GM18508 (cell line): ENCODE results near the gene SLC35D1.
A peak's percentile ranks its signal among the peaks of the same experiment; 100 is the strongest.
"Not testable (repeated sequence)": the region's sequence is repeated elsewhere in the genome, so short reads cannot be mapped to it uniquely, and the experiment has no call there.

Experiments used
- ATAC-seq: cut with Tn5 transposase; IDR thresholded peaks from one replicate; pipeline ENCODE4 v1.9.1; 2021; ENCODE audit warnings: moderate number of reproducible peaks; ENCODE audit not compliant: insufficient read depth, unreplicated experiment

SLC35D1 gene

DNA sequence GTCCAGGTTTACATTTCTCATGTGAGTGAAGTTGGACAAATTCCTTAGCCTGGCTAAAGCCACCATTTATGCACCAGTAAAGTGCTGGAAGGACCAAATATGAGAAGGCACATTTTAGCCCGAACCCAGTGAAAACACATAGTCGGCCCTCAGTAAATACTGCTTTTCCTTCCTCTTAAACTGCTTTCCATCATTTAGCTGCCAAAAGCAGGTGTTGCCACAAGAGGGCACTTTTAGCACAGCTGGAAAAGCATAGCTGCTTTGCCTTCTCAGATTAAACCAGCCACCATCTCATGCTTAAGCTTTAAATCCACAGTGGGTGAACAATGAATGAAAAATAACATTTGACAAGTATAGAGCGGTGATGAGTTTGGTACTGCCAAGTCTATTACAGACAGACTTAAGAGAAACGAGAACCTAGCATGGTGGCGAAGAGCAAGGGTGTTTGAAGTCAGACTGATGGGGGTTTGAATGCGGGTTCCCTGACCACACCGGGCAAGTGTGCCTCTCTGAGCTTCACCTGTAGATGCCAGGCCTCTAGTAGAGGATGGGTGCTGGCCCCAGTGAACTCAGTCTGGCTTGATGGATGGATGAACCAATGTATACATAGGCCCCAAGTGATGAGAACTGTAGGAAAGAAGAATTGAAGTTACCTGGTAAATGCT, 57.8 kb downstream of the SLC35D1 start:
- peak; percentile 51 for ATAC-seq

DNA sequence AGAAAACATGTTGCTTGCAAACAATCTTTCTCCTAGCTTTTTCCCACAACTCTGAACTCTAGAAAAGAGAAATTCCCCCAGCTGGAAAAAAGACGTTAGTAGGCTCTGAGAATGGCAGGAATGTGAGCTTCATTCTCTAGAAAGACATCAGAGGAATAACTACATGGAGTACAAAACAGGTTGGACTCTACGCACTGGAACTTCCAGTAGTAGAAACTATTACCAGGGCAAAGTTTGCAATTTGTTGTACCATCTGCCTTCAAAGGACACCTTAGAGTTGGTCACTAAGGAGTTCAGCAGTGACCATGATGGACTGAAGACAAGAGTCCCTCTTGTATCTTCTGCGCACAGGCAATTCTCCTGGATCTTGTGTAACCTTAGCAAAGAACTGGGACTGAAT, 60.9 kb downstream of the SLC35D1 start:
- no peak for ATAC-seq

DNA sequence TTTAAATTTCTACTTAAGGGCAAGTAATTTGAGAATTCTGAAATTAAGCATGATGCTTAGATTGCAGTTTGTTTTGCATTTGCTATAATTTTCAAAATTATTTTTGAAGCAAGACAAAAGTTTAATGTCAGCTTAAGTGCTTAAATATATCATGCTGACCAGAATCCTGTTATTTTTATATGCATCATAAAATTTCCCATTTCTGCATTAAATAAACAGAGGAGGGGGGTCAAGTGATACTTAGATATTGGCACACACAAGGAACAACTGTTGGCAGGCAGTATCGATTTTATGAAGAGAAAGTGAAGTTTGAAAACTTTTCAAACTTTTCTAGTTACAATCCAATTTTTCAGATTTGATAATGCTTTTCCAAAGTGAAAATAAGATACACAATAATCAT, 68.1 kb downstream of the SLC35D1 start:
- ATAC-seq = no peak

DNA sequence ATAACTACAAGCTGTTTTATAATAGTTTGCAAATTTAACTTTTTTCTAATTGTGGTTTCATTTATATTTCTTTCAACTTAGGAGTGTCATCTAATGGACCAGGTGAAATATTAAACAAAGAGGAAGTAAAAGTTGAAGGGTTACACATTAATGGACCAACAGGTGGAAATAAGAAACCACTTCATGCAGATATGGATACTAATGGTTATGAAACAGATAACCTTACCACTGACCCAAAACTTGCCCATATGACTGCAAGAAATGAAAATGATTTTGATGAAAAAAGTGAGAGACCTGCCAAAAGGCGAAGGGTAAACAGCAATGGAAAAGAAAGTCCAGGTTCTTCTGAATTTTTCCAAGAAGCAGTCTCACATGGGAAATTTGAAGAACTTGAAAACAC, 69.5 kb downstream of the SLC35D1 start:
- peak; percentile 87 for ATAC-seq

DNA sequence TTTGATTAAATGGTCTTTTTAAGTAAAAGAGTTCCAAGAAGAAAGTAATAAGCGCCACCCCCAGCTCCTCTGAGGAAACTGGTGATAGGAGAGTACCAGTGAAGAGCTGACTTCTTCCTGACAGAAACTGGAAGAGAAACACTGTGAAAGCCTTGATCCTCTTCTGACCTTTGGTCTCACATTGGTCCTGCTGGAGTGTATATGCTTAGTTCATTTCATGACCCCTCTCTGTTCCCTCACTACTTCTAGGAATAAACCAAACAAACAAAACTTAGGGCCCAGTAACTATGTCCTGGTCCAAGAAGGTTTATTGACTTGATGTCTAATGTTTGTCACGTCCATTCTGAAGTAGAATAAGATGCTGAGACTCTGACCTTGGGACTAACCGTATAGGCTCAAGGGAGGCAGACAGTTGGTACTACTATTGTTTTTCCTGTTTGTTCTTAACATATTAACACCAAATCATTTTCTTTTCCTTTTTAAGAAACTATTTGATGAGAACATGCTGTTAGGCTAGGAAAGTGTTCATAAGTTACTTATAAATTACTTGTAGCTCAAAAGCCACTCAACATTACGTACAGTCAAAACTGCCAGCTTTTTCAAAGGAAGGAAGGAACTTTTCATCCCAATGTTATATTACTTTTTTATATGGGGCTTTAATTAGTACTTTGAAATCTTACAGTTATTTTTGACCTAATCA, 71.2 kb downstream of the SLC35D1 start:
- ATAC-seq = peak; percentile 39

DNA sequence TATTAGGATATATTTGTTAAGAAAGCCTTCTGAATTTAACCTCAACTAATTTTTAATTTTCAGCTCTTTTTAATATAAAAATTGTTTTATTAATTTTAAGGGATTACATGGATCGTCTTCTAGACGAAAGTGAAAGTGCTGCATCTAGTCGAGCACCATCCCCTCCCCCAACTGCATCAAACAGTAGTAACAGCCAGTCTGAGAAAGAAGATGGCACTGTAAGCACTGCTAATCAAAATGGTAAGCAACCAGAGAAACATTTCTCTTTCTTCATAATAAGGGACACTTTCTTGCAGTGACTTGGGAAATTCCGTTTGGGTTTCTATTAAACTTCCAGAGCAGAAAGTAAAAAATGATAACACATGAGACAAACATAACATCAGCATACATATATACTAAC, 72.3 kb downstream of the SLC35D1 start:
- ATAC-seq = no peak

DNA sequence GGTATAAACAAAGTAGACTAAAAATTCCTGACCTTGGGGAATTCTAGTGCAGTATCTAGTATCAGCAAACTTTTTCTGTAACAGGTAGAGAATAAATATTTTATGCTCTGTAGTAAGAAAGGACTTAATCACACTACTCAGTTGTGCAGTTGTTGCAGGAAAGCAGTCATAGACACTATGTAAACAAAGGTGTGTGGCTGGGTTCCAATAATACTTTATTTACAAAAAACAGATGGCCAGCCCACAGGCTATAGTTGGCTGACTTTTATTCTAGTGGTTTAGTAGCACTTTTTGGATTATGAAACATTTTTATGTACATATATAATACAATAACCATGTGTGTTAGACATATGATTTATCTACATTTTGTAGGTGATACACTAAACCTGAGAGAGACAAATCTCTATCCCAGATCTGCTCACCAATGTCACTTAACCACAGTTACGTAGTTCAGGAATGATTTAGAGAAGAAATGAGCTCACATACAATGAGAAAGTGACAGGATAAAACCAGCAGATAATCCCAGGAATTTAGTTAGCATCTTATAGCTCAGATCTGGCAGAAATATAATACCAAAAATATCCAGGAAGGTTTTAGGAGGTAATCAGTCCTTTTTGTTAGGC, 73.1 kb downstream of the SLC35D1 start:
- no peak for ATAC-seq

DNA sequence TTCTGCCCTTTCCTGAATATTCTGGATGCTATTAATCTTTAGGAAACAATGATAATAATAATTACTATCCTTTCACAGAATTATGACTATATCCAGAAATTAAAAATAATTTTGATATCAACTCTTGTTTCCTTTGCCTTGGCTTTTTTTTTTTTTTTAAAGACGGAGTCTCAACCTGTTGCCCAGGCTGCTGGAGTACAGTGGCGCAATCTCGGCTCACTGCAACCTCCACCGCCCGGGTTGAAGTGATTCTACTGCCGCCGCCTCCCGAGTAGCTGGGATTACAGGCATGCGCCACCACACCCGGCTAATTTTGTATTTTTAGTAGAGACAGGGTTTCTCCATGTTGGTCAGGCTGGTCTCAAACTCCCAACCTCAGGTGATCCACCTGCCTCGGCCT, 74.3 kb downstream of the SLC35D1 start:
- ATAC-seq = not testable (repeated sequence)

DNA sequence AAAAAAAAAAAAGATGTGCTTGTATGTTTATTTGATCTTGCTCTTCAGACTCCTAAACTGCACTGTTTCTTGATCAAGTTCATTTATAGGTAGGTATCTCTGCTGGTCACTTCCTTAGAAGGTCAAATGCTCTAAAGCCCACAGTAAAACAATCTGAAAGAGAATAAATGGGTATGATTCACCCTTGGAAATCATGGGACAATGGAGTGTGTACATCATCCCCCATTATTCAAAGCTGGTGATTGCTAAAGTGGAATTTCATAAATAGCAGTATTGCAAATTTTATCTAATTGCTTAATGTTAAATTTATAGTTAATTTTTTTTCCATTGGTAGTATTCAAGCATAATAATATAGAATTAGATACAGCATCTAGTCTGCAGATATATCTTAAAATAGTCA, 75.7 kb downstream of the SLC35D1 start:
- no peak for ATAC-seq

DNA sequence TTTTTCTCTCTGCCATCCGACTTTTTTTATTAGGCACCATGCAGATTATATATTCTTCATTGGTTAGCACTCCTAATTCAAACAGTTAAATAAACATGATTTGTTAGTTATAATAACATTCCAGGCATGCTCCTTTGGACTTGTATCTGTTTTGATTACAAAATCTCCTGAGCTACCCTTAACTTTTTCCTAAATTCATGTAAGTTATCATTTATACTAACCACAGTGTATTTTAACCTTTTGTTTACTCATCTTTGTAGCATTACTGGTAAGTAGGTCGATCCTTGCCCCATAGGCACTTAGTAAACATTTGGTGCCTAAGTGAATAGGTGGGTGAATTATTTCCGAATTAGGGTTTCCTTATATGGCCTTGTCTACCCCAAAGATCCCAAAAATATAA, 85.4 kb downstream of the SLC35D1 start:
- no peak for ATAC-seq

DNA sequence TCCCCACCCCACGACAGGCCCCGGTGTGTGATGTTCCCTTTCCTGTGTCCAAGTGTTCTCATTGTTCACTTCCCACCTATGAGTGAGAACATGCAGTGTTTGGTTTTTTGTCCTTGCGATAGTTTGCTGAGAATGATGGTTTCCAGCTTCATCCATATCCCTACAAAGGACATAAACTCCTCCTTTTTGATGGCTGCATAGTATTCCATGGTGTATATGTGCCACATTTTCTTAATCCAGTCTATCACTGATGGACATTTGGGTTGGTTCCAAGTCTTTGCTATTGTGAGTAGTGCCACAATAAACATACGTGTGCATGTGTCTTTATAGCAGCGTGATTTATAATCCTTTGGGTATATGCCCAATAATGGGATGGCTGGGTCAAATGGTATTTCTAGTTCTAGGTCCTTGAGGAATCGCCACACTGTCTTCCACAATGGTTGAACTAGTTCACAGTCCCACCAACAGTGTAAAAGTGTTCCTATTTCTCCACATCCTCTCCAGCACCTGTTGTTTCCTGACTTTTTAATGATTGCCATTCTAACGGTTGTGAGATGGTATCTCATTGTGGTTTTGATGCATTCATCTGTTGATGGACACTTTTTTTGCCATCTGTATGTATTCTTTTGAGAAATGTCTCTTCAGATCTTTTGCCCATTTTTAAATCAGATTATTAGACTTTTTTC, 87.6 kb downstream of the SLC35D1 start:
- not testable (repeated sequence) for ATAC-seq

DNA sequence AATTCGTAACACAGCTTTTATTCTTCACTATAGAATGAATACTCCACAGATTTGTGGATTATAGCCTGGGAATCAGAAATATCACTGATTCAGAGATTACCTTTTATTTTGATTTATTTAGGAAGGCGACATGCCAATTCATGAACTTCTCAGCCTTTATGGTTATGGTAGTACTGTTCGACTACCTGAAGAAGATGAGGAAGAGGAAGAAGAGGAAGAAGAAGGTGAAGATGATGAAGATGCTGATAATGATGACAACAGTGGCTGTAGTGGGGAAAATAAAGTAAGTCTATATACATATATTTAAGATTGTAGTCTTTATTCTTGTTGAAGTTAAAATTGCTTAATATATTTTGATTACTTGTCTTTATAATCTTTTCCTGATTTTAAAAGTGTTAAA, 96.0 kb downstream of the SLC35D1 start:
- ATAC-seq = no peak

DNA sequence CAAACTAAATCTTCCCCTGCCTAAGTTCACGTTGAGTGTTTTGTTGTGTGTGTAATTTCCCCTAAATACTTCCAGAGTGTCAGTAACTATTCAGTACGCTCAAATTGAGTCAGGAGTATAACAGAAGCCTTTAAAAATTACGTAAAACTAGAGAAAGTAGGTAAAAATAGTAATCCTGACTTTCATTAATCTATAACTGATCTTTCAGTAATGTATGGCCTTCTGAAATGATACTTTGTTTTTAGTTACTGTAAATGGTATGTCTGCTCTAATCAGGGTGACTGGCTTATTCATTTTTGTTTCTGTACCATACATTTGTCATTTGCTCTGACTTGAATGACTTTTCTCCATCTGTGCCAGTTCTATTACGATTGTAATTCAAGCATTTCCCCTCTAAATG, 99.7 kb downstream of the SLC35D1 start:
- ATAC-seq = peak; percentile 92

DNA sequence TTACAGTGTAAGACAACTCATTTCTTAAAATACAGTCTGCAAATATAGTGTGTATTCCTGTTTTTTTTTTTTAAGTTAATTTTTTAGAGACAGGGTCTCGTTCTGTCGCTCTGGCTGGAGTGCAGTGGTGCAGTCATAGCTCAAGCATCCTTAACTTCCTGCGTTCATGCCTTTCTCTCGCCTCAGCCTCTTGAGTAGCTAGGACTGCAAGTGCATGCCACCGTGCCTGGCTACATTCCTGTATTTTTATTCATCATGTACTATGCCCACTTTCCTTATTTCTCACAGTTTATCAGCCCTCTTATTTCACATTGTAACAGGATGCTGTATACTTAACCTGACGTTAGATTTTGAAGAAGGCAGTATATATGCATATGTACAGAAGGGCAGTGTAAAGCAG, 102.4 kb downstream of the SLC35D1 start:
- ATAC-seq = no peak
